Measurements from ENCODE around the gene NTN1. TPM values are rescaled to one million over a fixed set of nuclear protein-coding genes. Genes with fewer than 3 reads are reported as not detected.

The NTN1 gene
- total RNA-seq, 1 experiment from 2014 or later, result 4.2 TPM

DNA sequence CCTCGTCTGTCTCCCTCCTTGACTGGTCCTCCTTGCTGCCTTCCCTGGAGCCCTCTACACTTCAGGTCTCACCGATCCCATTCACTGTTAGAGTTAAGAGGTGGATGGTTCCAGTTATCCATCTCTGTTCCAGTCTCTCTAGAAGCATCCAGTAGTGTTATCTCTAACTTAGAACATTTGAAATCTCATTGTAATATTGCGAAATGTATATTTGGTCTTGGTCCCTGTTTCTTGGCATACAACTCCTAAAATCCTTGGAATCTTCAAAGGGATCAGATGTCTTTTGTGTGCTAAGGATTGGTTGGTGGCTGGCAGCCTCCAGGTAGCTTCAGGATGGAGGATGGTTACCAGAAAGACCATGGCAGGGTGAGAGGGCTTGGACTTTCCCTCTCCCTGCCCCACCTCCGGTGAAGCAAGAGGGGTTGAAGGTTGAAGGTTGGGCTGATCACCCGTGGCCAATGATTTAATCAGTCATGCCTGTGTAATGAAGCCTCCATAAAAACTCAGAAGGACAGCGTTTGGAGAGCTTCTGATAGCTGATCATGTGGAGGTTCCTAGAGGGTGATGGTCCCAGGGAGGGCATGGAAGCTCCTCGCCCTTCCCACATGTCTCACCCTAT, 59.1 kb downstream of the NTN1 start (continued):
- TF ChIP-seq TCF7L2 (IDR thresholded peaks at IDR 0.05; ENCODE audit: borderline replicate concordance, extremely low read depth, insufficient read depth, insufficient read length) (no peak), CEBPB (IDR thresholded peaks at IDR 0.05; ENCODE audit: low read depth) (no peak), SRF (IDR thresholded peaks at IDR 0.05; ENCODE audit: low read depth) (no peak), EZH2 (IDR thresholded peaks at IDR 0.05) (no peak), SP1 (IDR thresholded peaks at IDR 0.05; ENCODE audit: low read depth) (no peak), POLR2A (IDR thresholded peaks at IDR 0.05; ENCODE audit: borderline replicate concordance, extremely low read depth, insufficient read depth, insufficient read length) (no peak), EZH2phosphoT487 (IDR thresholded peaks at IDR 0.05; ENCODE audit: borderline replicate concordance) (no peak), FOSL1 (IDR thresholded peaks at IDR 0.05; ENCODE audit: low read depth) (no peak), JUND (IDR thresholded peaks at IDR 0.05) (no peak)
- TF ChIP-seq, protein P1, sequence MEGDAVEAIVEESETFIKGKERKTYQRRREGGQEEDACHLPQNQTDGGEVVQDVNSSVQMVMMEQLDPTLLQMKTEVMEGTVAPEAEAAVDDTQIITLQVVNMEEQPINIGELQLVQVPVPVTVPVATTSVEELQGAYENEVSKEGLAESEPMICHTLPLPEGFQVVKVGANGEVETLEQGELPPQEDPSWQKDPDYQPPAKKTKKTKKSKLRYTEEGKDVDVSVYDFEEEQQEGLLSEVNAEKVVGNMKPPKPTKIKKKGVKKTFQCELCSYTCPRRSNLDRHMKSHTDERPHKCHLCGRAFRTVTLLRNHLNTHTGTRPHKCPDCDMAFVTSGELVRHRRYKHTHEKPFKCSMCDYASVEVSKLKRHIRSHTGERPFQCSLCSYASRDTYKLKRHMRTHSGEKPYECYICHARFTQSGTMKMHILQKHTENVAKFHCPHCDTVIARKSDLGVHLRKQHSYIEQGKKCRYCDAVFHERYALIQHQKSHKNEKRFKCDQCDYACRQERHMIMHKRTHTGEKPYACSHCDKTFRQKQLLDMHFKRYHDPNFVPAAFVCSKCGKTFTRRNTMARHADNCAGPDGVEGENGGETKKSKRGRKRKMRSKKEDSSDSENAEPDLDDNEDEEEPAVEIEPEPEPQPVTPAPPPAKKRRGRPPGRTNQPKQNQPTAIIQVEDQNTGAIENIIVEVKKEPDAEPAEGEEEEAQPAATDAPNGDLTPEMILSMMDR (IDR thresholded peaks at IDR 0.05 in 2 of 3, conservative IDR thresholded peaks at IDR 0.05 in 1 of 3; ENCODE audit: borderline replicate concordance in 1 of 3, insufficient read depth in 1 of 3, low read depth in 2 of 3, low read length in 2 of 3), result no peak

DNA sequence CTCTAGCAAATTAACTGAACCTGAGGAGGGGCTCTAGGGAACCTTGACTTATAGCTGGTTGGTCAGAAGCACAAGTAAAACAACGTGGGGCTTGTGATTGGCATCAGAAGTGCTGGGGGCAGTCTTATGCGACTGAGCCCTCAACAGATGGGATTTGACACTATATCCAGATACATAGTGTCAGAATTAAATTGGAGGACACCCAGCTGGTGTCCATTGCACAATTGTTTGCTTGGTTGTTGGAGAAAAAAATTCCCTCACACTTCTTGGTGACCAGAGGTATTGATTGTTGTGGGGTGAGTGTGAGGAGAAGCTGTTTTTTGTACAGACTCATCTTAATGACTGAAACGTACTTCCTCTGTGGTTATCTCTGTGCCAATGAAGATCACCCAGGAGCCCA, 59.7 kb downstream of the NTN1 start:
- intact Hi-C loops (cut with micrococcal nuclease), result no loop called here
- Histone ChIP-seq H3K4me2 (ENCODE audit: low read length) (no peak overlapping the region), H3K9me2 (ENCODE audit: insufficient read depth) (no peaks in the 10 kb centered on the region), H3K27me3 (ENCODE audit: insufficient read depth, low read length) (no peaks in the 10 kb centered on the region), H3K9ac (ENCODE audit: low read length) (no peak overlapping the region), H3K9me3 (ENCODE audit: control insufficient read depth in 1 of 2, insufficient read depth in 1 of 2, low read depth in 1 of 2, low read length in 2 of 2) (no peaks in the 10 kb centered on the region), H3K79me2 (ENCODE audit: insufficient read depth, low read length) (no peaks in the 10 kb centered on the region), H3K4me1 (ENCODE audit: control insufficient read depth in 1 of 2, insufficient read depth in 2 of 2, low read length in 2 of 2) (no peaks in the 10 kb centered on the region), H4K20me1 (ENCODE audit: insufficient read depth) (no peaks in the 10 kb centered on the region), H3K27ac (ENCODE audit: low read depth, low read length) (no peak overlapping the region), H3K4me3 (replicated peaks in 1 of 2; ENCODE audit: low read depth in 1 of 2, low read length in 2 of 2) (no peak overlapping the region), H3K36me3 (ENCODE audit: control insufficient read depth in 1 of 2, insufficient read depth in 2 of 2, low read length in 2 of 2) (no peaks in the 10 kb centered on the region), H2AFZ (ENCODE audit: low read depth, low read length, poor library complexity, severe bottlenecking) (no peak overlapping the region)
- ChIA-PET CTCF (no interaction called here), POLR2A (no interaction called here), RAD21 (ENCODE audit: low non-redundant PET in 1 of 2, low total read pairs in 2 of 2, uncharacterized antibody in 2 of 2, unreplicated experiment in 2 of 2) (no interaction called here)
- no peak for ATAC-seq
- no peak for DNase-seq (ENCODE audit: low read depth, low spot score)
- BruUV-seq (replicated peaks), result no TSS peak
- no peak for TF ChIP-seq EGR1 (IDR thresholded peaks at IDR 0.05; ENCODE audit: low read depth)
- TF ChIP-seq, protein P2, sequence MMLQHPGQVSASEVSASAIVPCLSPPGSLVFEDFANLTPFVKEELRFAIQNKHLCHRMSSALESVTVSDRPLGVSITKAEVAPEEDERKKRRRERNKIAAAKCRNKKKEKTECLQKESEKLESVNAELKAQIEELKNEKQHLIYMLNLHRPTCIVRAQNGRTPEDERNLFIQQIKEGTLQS (IDR thresholded peaks at IDR 0.05), result no peak

Data from HCT116 (cell line).